GM21528 (cell line): ENCODE data around the gene LHX5.
"Not testable (repeated sequence)": the region's sequence is repeated elsewhere in the genome, so short reads cannot be mapped to it uniquely, and the experiment has no call there.

ENCODE experiments used
- ATAC-seq: cut with Tn5 transposase; IDR thresholded peaks from one replicate; pipeline ENCODE4 v1.9.1; 2021; ENCODE audit warnings: mild to moderate bottlenecking, moderate library complexity; ENCODE audit not compliant: unreplicated experiment, low FRiP score

The LHX5 gene

DNA sequence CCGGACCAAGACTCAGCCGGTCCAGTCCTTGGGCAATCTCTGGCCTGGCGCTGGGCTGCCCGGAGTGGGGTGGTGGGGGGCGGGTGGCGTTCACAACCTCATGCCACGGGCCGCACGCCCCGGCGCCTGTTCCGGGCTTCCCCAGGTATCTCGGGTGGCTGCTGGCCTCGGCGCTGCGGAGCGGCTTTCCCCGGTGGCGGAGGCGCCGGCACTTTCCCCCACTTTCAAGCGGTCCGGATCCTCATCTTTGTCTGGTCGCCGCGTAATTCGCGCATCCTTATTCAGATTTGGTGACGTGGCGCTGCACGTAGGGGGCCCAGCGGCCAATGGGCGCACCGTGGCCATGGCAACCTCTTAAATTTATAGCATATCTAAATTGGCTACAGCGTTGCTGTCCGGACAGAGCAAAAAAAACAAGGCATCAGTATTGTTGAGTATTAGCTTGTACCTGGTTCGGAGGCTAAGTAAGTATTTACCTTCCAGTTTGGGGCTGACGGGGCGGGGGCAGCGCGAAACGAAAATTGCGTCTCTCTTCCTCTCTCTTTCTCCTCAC lies at the start of gene LHX5:
Gene LHX5, minus strand, starts transcription at position 253 of the 553 bp plus-strand sequence. CDS start 373 bp downstream, outside the sequence.
- no peak for ATAC-seq

DNA sequence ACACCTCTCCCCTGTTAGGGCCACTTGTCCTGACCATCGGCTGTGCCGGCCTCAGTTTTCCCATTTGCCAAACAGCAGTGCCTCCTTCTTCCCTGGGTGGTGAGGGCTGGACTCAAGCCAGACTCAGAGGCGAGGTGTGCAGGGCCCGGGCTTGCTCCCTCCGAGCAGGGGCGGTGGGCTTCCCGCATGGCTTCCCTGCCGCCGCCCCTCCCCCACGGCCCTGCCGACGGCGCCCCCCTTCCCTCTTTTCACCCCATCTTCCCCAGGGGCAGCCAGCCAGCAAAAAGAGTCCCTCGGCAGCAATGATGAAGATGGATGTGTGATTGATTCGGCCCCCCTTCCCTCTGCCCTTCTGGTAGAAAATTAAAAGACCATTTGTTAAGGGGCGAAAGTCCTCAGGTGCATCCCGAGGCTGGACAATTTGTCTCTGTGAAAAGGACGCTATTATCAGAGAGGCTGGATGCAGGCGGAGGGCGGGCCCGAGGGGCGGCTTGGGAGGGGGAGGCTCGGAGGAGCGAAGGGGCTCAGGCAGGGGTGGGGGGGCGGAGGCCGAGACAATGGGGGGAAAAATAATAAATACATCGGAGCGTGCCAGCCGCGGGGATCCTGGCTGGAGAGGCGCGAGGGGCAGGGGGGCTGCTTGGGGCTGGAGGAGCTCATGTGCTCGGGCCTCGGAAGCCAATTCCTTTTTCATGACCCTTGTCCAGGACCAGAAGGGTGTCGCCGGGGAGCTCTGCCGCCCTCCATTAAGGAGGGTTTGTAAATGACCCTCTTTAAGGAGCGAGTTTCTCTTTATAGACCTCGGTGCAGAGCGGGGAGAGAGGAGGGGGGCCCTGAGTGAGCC lies 48.0 kb upstream of the LHX5 start:
- no peak for ATAC-seq

DNA sequence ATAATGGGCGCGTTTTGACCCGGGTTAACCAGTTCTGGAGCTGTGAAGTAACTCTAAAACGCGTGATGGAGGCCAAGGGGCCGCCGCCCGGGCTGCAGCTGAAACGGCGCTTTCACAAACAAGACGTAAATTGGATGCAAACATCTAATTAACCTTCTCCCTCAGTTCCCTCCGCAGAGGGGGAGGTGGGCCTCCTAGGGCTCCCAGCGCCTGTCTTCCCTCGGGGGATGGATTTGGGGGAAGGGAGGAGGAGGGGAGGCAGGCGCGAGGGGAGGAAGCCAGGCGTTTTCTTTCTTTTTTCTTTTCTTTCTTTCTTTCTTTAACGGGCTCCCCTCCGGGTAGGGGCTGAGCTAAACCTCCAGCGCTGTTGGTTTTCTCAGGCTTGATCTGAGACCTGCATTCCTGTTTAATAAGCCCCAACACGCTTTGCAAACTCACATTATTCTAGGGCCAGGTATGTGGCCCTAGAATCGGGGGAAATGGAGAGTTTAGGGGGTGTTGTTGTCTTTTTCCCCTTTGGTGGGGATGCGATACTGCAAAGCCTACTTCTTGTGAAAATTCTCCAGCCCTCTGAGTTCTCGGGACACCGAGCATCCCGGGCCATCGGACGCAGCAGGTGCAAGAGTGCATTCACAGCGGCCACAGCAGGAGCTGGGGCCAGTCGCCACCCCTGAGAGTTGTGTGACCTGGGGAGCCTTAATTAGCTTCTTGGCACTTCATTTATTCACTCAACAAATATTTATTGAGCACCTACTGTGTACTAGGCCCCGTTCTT lies 43.6 kb upstream of the LHX5 start:
- ATAC-seq: no peak

DNA sequence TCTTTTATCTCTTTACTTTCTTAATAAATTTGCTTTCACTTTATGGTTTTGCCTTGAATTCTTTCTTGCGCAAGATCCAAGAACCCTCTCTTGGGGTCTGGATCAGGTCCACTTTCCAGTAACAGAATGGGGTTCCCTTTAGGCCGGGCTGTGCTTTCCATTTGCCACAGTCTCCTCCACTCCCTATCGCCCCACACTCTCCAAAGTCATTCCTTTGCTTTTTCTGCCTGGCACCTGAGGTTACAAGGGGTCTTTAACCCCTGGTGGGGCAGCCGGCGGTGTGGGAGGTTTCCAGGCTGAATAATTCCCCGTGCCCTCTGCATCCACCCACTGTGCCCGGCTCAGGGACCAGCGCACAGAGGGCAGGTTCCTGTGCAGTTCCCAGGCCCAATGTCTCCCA lies 42.9 kb upstream of the LHX5 start:
- no peak for ATAC-seq

DNA sequence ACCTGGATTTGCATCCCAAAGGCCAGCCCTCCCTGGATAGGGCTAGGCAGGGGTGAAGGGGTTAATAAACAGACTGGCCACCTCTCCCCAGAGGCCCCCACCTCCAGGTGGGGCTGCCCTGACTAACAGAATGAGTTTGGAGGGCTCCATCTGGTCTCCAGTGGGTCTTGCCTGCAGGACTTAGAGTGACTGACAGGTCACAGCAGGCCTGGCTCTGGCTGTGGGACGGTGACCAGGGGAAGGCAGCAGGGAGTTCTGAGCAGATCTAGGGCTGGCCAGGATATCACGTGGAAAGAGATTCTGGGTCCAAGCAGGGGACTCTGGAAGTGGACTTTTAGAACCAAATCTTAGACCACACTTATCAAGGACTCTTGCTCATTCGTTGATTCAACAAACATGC lies 40.9 kb upstream of the LHX5 start:
- ATAC-seq: no peak

DNA sequence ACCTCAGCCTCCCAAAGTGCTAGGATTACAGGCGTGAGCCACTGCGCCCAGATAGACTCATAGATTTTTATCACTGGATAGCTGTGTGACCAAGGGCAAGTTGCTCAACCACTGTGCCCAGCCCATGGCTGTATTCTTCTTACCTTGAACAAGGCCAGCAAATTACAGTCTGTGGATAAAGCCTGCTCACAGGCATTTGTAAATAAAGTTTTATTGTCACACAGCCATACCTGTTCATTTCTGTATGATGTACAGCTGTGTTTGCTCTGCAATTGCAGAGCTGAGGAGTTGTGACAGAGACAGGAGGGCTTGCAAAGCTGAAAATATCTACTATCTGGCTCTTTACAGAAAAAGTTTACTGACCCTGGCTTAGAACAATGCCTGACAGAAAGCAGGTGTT lies 35.2 kb upstream of the LHX5 start:
- ATAC-seq: no peak

DNA sequence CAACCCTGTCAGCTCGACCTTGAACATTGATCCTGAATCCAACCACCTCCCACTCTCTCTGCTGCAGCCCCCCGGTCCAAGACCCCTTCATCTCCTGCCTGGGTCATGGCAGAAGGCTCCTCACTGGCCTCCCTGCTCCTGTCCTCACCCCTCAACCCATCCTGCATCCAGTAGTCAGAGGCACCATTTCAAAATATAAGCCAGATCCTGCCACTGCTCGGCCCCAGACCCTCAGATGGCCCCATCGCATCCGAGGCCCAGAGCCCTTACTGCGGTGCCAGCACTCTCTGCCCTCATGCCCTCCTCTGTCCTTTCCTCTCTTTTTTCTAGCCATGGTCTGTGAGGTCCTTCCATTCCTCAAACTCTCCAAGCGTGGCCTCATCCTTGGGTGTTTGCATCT lies 34.3 kb upstream of the LHX5 start:
- ATAC-seq: no peak

DNA sequence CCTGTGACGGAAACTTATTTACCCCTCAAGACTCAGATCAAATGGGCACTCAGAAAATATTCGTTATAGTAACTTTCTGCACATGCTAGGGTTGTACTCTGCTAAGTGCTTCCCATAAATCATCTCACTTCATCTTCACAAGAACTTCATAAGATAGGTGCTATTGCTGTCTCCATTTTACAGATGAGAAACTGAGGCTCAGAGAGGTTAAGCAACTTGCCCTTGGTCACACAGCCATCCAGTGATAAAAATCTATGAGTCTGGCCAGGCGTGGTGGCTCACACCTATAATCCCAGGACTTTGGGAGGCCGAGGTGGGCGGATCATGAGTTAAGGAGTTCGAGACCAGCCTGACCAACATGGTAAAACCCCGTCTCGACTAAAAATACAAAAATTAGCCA lies 33.2 kb upstream of the LHX5 start:
- no peak for ATAC-seq

DNA sequence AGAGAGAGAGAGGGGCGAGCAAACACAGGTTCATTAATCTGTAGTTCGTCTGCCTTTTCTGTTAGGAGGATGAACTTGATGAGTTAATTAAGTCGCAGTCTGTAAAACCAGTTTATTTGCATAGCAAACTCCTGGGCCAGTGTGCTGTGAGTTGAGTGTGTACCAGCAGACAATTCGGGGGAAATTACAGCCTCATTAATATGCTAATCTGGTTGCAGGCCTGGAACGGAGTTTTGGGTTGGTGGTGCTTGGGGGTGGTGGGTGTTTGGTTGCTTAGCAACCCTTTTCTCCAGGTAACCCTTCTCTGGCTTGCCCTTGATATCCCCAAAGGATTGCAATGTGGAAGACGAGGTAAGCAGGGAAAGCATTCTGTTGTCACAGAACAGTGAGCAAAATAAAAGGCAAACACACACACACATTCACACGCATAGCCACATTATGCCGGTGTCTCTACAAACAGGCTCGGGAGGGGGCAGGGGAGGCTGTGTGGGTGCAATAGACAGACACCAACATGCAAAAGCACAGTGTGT lies 29.2 kb upstream of the LHX5 start:
- no peak for ATAC-seq

DNA sequence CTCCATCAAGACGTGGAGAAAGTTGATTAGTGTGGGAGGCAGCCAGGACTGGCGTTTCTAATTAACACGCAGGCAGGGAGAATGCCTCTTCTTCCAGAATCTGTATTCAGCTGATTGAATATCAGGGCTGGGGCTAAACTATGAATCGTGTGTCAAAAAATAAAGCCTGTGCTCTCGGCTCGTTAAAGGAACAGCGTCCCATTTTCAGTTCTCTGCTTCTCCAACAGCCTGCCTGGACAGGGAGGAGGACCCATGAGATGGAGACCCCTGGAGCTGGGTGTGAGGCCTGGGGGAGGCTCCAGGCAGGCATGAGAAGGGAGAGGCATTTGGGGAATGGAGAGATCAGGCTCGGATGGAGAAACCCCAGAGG lies 28.6 kb upstream of the LHX5 start:
- no peak for ATAC-seq

DNA sequence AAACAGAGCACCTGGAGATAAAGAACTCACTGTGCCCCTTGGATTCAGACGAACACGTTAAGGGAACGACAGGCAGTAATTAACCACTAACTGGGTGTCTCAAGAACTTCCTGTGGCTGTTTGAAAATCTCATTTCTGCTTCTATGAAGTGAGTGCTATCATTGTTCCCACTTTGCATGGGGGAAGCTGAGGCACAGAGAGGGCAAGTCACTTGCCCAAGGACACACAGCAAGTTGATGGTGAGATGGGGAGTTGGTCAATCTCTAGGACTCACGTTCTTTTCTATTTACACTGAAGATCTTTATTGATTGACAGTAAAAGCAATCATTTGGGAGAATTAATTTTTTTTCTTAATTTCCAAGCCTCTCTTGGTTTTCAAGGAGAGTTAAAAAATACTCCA lies 26.8 kb upstream of the LHX5 start:
- ATAC-seq: no peak

DNA sequence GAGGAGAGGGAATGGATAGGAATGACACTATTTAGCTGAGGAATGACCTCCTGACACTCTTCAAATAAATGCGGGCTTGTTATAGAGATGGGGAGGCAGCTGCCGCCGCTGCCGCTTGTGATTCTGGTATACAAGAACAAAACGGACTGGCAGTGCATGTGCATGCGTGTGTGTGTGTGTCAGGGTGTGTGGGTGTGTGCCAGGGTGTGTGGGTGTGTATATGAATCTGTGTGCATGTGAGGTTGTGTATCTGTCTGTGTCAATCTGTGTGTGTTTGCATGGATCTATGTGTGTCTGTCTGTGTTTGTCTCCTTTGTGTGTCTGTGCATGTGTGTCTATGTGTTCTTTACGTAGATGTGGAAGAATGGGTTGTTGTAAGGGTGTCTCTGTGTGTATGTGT lies 26.0 kb upstream of the LHX5 start:
- ATAC-seq: no peak

DNA sequence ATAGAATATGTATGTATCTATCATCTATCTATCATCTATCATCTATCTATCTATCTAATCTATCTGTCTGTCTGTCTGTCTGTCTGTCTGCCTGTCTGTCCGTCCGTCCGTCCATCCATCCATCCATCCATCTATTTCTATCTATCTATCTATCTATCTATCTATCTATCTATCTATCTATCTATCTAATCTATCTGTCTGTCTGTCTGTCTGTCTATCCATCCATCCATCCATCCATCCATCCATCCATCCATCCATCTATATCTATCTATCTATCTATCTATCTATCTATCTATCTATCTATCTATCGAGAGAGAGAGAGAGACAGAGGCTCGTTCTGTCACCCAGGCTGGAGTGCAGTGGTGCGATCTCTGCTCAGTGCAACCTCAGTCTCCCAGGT lies 24.3 kb upstream of the LHX5 start:
- not testable (repeated sequence) for ATAC-seq

DNA sequence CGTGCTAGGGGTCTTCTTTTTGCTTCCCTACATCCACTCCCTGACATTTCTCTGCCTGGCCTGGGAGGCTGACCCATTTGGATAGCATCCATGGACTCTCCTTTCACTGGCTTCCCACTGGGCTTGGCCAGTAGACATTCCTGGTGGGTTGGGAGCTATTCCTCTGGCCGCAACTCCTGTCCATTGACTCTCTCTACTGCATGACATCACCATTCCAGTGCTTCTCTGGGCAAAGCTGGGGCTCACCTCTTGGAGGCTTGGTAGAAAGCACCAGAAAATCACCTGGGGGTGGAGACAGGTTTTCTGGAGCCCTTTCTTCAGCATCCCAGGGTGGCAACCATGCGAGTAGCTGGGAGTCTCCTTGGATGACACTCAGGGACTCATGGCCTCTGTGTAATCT lies 16.7 kb upstream of the LHX5 start:
- no peak for ATAC-seq

DNA sequence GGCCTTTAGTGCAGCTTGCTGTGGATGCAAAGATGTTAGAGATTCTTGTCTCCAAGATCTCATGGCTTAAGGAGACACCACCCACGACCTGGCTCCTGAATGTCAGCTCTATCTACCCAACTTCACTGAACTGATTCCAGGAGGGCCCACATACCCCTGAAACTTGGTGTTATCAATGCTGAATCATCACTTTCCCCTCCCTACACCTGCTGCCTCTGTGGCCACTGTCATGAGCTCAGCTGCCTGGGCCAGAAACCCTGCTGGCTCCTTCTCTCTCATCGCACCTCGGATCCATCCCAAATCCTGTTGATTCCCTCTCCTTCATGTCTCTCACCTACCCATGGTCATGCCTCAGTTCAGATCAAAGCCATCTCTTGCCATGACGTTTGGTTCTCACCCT lies 15.1 kb upstream of the LHX5 start:
- no peak for ATAC-seq

DNA sequence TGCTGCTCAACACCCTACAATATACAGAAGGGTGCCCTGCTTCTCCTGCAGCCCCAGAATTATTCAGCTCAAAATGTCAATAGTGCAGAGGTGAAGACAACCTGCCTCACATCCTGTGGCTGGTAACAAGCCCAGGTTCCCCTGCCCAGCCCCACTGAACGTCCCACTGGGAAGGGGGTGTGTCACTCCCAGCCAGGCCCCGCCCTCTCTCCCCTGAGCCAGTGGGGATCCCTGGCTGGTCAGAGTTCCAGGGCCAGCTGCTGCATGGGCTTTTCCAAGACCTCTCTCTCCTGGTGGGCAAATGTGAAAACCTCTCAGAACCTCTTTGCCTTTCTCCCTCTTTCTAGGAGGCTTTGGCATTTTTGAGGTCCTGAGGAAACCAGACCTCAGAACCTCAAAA lies 13.7 kb upstream of the LHX5 start:
- ATAC-seq: no peak

DNA sequence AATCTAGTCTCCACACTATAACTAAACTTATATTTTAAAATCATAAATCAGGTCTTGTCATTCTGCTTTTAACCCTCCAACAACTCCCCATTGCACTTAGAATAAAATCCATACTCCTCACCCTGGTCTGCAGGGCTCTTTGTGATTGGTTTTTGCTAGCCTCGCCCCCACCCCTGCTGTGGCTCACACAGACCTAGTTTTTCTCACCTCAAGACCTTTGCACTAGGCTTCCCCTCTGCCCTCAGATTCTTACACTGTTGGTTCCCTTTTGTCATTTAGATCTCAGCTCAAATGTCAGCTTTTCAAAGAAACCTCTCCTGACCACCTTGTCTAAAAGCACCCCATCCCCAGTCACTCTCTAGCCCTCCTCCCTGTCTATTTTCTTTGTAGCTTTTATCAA lies 10.7 kb upstream of the LHX5 start:
- no peak for ATAC-seq

DNA sequence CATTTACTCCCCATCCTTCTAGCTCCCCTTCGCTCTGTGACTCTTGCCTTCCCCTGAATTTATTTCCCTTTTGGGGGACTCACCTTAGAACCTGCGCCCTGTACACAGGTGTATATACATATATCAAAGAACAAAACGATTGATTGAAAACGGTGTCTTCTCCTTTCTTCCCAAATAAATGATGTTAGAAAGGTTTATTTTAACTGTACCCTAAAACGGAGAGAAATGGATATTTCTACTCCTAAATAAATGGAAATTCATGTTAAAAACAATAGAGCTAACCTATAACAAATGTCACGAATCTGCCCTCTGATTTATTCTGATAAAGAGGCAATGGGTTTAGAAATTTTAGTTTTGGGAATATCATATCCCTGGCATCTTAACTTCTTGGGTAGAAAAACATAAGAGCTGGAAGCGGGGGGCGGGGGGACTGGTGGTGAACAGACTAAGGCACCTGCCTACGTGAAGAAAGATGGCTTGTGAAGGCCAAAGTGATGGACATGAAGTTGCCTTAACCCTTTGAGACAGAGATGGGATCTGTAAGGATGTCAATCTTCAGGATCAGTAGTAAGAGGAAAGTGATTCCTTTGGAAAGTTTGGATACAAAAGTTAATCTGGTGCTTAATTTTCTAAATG lies 8.8 kb upstream of the LHX5 start:
- ATAC-seq: no peak

DNA sequence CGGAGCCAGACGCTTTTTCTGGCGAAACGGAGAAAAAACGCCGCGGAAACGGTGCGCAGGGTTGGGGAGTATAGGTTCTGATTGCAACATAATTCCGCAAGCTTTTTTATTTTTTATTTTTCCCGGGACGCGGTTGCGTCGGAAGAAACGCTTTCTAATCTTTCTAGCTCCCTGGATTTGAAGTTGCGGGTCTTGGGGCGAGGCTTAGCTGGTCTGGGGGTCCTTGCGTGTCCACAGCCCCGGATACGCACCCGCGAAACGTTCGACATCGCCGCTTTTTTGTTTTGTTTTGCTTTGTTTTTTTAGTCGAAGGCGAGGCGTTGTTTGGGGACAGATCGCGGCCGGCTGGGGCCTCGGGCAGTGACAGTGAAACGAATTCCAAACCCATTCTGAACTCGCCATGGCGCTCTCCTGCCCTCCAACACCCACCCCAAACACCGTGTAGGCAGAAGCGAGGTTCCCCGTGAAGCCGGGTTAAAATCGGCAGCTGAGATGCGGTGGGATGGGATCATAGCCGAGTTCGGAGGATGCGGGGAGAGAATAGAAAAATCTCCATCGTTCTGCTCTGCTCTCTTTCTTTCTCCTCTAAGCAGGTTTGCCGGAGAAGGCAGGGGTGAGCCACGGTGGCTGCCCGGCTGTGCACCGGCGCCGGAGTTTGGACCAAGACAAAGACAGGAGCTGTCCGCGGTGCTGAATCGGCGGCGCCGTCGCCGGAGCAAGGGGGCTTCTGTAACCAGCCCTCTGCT lies 8.1 kb upstream of the LHX5 start:
- no peak for ATAC-seq

DNA sequence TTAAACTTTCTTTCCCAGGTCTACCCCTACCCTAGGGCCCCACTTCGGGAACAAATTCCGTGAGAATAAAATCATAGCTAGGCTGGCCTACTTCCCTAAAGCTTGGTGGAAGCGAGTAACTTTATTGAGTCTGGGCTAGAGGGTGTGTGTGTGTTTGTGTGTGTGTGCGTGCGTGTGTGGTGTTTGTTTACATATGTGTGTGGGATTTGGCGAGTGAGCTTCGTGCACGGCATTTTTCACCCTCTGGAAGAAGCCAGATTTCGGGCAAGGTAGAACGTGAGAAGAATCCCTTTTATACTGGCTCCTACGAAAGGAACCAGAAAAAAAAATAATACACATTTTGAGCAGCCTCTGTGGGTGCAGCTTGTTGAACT lies 7.5 kb upstream of the LHX5 start:
- no peak for ATAC-seq
